Sigmoid colon (tissue), 4 donors: ENCODE data around the gene PARVB.

Source experiments
- CTCF ChIP-seq, 4 experiments: fragments of 450-650 bp in 3 of 4; fragments of 200-600 bp in 1 of 4; IDR thresholded peaks; one replicate each; pipeline ENCODE4 v1.5.1; 2016 to 2019; ENCODE audit warnings: antibody characterized with exemption in 4 of 4, mild to moderate bottlenecking in 3 of 4, moderate library complexity in 2 of 4
- EP300 ChIP-seq, 4 donors: sonication (generic); formaldehyde crosslinking; IDR thresholded peaks; one replicate each; pipeline ENCODE4 v1.6.1; 2017; ENCODE audit warnings: antibody characterized with exemption in 4 of 4
- POLR2A ChIP-seq, 2 donors: fragments of 450-650 bp; IDR thresholded peaks; one replicate each; pipeline ENCODE4 v1.6.1; 2016; ENCODE audit warnings: antibody characterized with exemption in 2 of 2, mild to moderate bottlenecking in 2 of 2, moderate library complexity in 2 of 2
- POLR2AphosphoS5 ChIP-seq, 4 donors: sonication (generic); formaldehyde crosslinking; IDR thresholded peaks; one replicate each; pipeline ENCODE4 v1.6.1; 2017; ENCODE audit warnings: antibody characterized with exemption in 4 of 4

DNA sequence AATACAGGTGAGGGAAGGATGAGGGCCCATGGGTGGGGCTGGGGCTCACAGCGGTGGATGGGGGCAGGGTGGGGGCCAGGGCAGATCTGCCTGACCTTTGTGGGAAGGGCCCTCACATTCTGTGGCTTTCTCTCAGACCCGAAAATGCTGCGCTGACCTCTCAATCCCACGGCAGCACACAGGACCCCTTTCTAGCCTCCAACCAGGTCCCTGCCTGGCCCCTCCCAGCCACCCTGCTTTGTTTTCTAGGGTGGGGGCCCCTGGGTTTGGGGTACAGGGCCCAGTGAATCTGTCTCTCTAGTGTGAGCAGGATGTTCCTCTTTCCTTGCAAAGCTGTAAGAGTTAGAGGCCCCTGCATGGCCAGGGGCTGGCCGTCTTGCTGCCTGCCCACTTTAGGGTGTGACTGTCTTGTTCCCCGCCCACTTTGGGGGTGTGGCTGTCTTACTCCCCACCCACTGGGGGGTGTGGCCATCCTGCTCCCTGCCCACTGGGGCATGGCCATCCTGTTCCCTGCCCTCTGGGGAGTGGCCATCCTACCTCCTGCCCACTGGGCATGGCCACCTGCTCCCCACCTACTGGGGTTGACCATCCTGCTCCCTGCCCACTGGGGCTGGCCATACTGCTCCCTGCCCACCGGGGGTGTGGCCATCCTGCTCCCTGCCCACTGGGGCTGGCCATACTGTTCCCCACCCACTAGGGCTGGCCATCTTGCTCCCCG is 168.2 kb downstream of the PARVB start:
- TF ChIP-seq POLR2AphosphoS5 (IDR thresholded peaks at IDR 0.05) (no peak), POLR2A (IDR thresholded peaks at IDR 0.05) (no peak), CTCF (IDR thresholded peaks at IDR 0.05) (no peak), EP300 (IDR thresholded peaks at IDR 0.05) (no peak)
